GM19372 (cell line): ENCODE results near the gene TBC1D19.
A peak's percentile ranks its signal among the peaks of the same experiment; 100 is the strongest.

Experiments used
- ATAC-seq: cut with Tn5 transposase; IDR thresholded peaks from one replicate; pipeline ENCODE4 v1.9.1; 2021; ENCODE audit warnings: mild to moderate bottlenecking, low read depth, moderate library complexity; ENCODE audit not compliant: unreplicated experiment

Gene TBC1D19

DNA sequence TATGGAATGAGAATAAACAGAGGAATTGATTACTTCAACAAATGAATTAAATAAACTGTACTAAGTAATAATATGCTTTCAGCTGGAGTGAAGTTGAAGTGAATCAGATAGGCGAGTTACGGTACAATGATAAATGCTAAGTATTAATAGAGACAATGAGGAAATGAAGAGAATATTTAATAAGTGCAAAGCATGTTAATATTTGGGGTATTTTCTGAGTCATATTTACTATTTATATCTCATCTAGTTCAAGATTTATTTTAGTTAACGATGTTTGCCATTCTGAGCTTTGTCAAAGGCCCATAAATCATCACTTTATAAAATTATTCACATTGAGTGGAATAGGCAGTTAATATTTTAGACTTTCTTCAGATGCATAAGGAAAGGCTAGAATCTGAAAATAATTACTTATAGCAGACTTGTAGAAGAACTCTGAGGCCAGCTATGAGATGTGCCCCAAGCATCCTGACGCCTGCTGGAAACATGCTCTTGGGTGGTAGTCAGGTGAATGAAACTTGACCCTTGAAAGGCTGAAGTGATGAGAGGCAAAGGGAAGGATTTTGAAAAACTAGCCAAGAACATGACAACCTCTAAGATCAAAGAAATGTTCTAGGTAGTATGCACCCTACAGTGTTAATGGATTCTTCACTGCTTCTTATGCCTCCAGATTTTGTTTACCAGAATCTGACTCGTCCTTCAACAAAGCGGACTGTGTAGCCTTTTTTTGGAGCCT is 142.9 kb downstream of the TBC1D19 start:
- ATAC-seq = no peak

DNA sequence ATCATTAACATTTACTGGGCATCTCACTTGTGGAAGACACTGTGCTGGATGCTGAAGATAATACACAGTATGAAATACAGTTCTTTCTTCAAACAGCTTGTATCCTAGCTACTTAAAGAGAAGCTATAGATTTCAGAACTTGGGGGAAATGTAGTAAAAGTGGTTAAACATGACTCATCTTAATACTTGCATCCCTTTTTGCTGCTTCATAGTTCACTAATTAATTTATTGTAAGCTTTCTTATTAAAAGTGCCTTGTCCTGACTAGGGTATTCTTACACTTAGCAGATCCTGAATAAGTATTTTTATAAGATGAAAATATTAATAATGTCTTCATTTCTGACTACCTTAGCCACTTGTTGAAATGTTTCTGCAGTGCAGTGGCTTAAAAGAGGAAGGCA is 144.0 kb downstream of the TBC1D19 start:
- ATAC-seq = no peak

DNA sequence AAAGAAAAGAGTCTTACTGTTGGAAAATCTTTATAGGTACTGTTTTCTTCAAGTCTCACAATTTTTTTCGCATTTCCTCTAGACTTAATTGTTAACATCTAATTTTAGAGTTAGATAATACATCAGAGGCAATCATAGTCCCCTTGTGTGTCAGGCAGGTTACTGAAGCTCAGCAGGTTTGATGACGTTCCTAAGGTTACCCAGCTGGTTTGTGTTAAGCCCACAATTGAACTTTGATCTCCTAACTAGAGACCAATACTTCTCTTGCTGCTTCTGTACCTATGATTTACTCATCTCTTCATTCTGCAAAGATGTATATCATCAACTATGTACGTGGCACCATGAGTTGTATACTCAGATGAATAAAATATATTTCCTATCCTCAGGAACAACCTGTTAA is 145.1 kb downstream of the TBC1D19 start:
- ATAC-seq = no peak

DNA sequence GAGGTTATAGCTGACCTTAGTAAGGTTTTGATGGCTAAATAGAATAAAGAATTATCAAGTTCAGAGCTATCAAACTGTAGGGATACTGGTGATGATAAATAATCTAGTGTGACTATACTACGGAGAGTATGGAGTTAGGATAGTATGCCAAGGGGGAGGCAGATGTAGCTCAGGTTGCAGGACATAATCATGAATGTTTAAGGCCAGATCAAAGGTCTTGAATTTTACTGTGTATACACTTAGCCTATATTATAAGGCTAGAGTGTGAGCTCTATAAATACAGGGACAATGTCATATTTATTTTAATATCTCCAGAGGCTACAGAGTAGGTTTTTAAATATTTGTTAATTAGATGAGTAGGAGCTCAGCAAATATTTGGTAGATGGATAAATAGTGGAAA is 145.7 kb downstream of the TBC1D19 start:
- ATAC-seq = no peak

DNA sequence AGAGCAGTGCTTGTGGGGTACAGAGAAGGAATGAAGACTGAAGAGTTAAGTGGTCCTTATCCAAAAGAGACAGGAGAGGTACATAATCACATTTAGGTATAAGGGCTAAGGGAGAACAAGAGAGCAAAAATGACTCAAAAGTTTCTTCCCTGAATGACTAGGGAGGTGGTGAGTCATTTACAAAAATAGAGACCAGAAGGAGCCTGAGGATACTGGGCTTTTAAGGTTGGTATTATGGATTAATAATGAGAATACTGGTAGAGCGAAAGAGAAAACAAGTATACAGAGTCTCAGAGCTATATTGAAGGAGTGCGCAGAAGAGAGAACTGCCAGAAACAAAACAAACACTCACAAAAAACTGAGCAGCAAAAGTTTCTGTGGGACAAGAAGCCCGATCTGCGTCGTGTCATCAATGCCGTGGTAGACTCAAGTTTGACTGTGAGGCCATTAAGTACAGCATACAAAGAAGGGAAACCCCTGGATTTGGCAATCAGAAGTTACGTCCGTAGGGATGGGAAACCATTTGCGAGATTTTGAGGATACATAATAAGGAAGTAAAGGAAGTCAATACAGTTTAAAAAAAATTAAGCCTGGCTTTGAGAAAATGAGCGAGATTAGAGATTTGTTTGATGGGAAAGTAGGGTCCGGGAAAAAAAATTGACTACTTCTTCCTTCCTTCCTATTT is 147.6 kb downstream of the TBC1D19 start:
- peak; percentile 77 for ATAC-seq

DNA sequence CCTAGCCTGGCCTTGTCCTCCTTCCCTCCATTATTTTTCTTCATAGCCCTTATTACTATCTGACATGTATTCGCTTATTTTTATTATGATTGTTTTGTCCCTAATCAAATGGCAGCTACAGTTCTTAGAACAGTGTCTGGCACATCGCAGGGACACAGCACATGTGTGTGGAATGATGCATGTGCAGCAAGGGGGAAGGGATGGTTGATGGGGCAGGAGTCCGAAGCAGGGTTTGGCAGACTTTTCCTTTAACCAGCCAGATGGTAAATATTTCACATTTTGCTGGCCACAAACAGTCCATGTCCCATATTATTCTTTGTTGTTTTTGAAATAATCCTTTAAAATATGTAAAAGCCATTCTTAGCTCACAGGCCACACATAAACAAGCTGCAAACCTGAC is 148.5 kb downstream of the TBC1D19 start:
- ATAC-seq = no peak

DNA sequence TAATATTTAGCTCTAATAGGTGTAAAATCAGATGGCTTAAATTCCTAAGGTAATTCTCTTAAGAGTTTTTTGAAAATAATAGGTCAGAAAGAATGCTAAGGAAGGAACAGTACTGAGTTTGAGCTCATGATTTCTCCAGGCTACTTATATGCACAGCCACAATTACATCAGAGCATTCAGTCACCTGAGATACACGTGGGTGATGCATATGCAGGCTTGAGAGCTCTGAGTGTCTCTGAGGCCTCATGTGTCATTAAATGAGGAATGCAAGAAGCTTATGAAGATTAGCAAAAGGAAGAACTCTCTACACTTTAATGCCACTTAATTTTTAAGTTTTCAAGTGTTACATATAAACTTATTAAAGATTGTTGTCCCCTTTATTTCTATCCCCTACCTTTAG is 152.7 kb downstream of the TBC1D19 start:
- ATAC-seq = no peak

DNA sequence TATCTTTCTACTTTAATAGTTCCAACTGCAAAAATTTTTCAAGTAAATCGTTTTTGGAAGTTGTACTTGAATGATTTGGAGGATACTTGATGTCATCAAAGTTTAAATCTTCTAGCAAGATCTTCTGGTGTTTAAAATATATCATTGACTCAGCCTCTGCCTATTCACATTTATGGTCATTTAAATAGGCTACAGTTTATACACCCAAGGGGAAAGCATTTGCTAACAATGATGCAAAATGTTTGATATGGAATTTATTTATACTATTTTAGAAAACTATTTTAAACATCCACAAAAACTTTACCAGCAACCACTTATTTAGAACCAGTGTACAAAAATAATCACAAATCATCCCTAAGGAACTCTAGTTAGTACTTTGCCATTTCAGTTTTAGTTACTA is 153.5 kb downstream of the TBC1D19 start:
- no peak for ATAC-seq

DNA sequence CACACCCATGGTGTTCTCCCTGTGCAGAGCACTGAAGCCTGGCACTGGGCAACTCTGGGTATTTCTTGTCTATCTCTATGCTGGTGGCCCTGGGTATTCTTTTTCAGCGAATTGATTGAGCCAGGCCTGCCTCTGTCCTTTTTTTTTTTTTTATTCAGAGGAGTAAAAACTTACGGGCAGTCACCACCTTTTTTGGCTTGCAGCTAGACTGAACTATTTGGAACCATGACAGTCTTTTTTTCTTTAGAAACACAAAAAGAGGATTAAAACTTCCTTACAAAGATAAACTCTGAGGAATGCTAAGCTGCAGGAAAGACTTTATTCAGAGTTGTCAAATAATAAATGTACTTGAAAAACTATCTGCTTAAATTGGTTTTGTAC is 157.6 kb downstream of the TBC1D19 start:
- no peak for ATAC-seq

DNA sequence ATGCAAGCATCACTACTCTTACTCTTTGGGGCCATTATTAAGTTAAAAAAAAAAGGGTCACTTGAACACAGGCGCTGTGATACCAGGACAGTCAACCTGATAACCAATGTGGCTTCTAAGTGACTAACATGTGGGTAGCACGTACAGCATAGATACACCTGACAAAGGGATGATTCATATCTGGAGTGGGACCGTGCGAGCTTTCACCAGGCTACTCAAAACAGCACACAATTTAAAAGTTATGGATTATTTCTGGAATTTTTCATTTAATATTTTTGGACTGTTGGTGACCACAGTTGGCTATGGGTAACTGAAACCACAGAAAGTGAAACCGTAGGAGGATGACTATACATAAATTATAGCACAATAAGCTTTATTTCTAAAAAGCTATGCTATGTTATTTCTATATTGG is 162.9 kb downstream of the TBC1D19 start:
- peak; percentile 98 for ATAC-seq

DNA sequence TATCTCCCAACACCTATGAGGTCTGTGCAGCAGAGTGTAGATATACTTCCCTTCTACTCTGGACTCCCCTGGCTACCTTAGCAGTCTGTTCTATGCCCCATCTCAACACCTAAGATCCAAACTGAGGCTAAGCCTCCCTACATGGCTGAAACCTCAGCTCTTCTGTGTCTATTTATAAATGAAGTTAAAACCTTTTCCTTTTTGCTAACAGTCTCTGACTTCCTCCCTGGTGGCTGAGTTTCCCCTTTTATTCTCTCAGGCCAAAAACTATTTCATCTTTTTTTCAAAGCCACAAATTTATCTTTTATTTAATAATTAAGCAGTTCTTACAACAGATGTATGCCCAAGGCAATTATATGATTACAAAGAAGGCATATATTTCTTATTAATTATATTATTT is 164.9 kb downstream of the TBC1D19 start:
- ATAC-seq = no peak

DNA sequence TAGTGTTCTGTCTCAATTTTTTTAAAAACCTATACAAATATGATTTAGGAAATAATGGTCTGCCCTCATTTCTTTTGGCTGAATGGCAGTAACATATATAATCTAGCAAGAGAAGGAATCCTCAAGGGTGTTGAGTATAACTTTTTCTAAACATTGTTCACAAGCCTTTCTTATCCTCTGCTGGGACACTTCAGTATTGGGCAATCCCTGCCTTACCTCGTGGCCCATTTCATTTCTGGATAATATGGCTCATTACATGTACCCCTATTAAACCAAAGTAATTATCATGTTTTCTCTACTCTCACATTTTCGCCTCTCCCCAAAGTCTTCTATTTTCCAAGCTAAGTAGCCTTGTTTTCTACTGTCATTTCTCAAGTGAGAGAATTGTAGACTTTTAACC is 166.0 kb downstream of the TBC1D19 start:
- ATAC-seq = no peak

DNA sequence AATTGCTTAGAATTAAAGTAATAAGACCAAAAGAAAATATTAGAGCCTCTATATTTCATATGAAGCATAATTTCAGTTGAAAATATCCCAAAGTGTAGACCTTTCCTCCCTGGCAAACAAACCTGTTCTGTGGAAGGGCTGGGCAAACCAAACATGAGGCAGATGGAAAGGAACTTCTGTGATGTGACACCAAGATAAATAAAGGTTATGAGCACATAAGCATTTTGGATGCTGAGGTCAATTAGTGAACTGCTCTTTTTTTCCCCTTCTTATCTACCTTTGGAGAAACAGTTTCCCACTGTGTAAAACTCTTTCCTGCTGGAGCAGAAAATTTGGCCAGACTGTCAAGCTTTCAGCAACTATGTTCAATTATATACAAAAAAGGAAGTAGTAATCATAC is 167.1 kb downstream of the TBC1D19 start:
- no peak for ATAC-seq

DNA sequence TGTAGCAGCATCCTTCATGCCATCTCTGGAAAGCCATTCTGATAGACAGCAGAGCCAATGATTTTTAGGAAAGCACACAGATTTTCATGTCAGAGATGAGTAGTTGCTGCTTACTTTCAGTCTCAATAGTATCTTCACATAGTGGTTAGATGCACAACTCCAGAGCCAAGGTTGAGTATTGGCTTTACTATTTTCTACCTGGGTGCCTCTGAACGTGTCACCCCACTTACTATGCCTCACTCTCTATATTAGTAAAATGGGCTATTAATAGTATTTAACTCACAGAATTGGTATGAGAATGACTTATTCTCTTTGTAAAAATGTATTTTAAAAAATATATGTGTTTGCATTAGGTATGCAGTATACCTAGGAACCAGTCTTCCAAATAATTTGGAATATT is 168.0 kb downstream of the TBC1D19 start:
- ATAC-seq = peak; percentile 69

DNA sequence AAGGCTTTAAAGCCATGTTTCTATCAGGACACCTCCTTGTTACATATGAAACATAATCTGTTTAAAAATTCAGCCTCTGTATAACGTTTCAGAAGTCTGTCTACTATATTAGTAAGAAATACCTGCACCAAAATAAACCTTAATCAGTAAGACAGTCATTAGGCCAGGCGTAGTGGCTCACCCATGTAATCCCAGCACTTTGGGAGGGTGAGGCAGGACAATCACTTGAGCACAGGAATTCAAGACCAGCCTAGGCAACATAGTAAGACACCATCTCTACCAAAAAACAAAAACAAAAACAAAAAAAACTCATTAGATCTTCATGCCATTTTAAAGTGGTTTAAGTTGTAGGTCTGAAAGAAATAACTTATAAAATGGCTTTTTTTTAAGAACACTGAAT is 169.3 kb downstream of the TBC1D19 start:
- ATAC-seq = no peak

DNA sequence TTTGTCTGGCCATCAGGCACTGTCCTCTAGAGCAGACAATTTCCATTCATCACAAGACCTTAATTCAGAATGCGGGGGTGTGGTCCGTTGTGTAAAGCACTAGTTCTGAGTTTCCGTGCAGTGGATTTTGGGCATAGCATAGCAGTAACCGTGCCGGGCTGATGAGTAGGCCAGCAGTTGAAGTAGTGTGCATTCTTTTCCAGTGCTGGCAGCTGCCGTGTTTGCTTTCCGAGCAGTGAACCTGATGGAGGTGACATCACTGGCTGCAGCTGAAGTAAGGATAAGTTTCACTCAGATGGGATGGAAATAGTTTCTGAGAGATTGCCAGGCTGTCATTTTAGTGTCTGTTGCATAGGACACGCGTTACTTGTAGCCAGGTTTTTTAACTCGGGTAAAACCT is 169.7 kb downstream of the TBC1D19 start:
- no peak for ATAC-seq

DNA sequence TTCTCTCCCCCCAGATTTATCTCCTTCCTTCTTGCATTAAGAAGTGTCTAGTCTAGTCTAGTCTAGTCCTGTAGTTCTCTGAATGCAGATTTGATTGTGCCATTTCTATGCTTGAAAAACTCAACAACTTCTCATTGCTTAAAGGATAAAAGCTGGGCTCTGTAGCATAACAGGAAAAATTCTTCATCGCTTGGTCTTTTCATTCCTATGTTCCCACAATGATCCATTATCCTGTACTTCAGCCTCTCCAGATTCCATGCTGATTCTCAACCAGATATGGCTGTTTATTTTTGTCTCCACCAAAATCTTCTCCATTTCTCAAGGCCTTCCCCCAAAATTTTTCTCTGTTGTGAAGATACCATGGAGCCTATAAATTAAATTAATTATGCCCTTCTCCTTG is 173.9 kb downstream of the TBC1D19 start:
- no peak for ATAC-seq

DNA sequence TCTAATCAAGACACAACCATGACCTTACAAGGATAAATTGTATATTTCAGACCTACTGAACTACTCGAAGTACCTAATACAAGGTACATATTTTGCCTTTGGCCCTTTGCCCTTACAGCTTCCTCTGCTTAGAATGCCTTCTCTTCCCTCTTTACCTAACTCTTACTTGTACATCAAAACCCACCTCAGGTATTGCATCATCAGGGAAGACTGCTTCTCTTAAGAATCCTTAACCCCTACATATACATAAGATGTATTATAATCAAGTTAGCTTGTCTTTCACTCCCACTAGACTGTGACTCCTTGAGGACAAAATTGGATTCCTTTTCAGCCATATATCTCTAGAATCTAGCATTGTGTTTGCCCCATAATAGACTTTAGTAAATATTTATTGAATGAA is 175.0 kb downstream of the TBC1D19 start:
- ATAC-seq = no peak

DNA sequence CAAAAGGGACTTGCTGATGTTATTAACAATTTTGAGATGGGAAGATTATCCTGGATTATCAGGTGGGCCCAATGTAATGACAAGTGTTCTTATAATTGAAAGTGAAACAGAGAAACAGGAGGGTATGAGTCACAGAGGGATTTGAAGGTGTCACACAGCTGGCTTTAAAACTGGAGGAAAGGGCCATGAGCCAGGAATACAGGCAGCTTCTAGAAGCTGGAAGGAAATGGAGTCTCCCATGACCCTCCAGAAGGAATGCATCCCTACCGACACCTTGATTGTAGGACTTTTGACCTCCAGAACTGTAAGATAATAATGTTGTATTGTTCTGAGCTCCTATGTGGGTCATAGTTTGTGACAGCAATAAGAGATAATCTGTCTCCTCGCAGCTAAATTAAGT is 178.8 kb downstream of the TBC1D19 start:
- no peak for ATAC-seq

DNA sequence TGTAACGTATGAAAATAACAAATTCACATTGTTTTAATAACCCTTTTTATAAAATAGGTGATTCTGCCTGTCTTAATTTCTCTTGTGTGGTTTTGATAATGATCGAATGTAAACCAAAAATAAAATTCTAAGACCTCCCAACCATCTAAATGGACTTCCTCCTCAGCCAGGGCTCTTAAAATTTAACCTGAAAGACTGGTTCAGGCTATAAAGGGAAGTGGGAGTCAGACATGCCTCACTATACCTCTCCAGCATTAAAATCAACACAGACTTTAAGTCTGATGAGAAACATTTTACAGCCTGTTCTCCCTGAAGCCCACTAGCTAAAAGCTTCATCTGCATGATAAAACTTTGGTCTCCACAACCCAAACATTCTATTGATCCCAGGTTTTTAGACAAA is 179.2 kb downstream of the TBC1D19 start:
- ATAC-seq = no peak

DNA sequence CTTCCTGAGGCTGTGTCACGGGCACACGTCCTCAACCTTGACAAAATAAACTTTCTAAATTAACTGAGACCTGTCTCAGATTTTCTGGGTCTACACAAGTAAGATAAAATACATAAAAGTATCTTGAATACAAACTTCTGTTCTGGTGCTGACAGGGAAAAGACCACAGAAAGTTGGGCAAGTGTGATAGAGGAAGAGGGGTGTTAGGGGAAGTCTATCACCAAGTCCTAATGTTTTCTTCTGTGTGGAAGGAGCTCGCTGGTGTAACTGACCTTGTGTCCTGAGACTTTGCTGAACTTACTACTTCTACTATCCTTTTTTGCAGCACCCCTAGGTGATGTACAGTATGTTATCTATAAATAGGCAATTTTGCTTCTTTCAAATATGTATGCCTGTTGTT is 179.8 kb downstream of the TBC1D19 start:
- ATAC-seq = no peak

DNA sequence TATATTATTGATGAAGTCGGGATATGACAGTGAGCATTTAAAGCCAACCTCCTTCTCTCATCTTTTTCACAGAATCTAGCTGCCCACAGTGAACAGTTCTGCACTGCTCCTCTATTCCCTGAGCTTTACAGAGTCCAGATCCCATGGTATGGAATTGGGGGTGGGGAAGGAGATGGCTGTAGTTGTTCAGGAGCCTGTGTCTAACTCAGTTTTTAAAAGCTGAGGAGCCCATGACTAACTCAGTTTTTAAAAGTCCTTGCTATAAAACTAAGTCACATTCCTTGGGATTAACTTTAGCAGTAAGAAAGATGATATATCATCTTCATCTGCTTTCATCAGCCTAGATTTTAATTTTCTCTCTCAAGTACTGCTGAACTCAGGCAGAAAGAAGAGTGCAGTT is 180.3 kb downstream of the TBC1D19 start:
- no peak for ATAC-seq
